CD4-positive, alpha-beta T cell (primary cell): ENCODE data around the gene ASXL3. TPM values are rescaled to one million over a fixed set of nuclear protein-coding genes. Genes with fewer than 3 reads are reported as not detected.

Source experiments
- ATAC-seq: fragments of 200-7000 bp; cut with Tn5 transposase; one replicate; pipeline ENCODE4 v1.10.0; 2022; ENCODE audit warnings: mild to moderate bottlenecking; ENCODE audit not compliant: poor library complexity
- CTCF ChIA-PET: fragments of 350-600 bp; sonication (Branson Sonifier 250); formaldehyde crosslinking; loops from one replicate; lab custom pipeline; 2021; ENCODE audit warnings: antibody characterized with exemption, inconsistent platforms; lab: Charles Lee
- POLR2A ChIA-PET: fragments of 350-600 bp; sonication (Branson Sonifier 250); formaldehyde crosslinking; loops from one replicate; lab custom pipeline; 2021; ENCODE audit warnings: antibody characterized with exemption, inconsistent platforms; lab: Charles Lee
- DNase-seq, 14 experiments: peaks; one replicate each; pipeline ENCODE4 v3.0.0-alpha.2; 2013 to 2020; ENCODE audit warnings: mixed read lengths in 2 of 14
- H3K27ac ChIP-seq, 2 donors: one replicate each; pipeline versions ENCODE4 v1.5.1 to v1.7.0; 2013; ENCODE audit warnings: low read length in 2 of 2, low read depth in 1 of 2, mild to moderate bottlenecking in 1 of 2
- H3K27me3 ChIP-seq, 2 experiments: 1 replicate in 1 of 2; 2 replicates in 1 of 2; pipeline versions ENCODE4 v1.6.1 to v1.7.0; 2013; ENCODE audit warnings: low read length in 2 of 2, control low read depth in 1 of 2, mild to moderate bottlenecking in 1 of 2, moderate library complexity in 1 of 2; ENCODE audit not compliant: insufficient read depth in 2 of 2, control insufficient read depth in 1 of 2
- H3K36me3 ChIP-seq: one replicate; pipeline ENCODE4 v1.6.1; 2013; ENCODE audit warnings: low read length, control low read depth; ENCODE audit not compliant: insufficient read depth
- H3K4me1 ChIP-seq: one replicate; pipeline ENCODE4 v1.6.1; 2013; ENCODE audit warnings: low read length, control low read depth; ENCODE audit not compliant: insufficient read depth
- H3K4me3 ChIP-seq: one replicate; pipeline ENCODE4 v1.5.1; 2013; ENCODE audit warnings: mild to moderate bottlenecking, low read length, moderate library complexity
- H3K9me3 ChIP-seq, 2 experiments: 1 replicate in 1 of 2; 2 replicates in 1 of 2; pipeline versions ENCODE4 v1.6.1 to v1.7.0; 2013; ENCODE audit warnings: low read length in 2 of 2, mild to moderate bottlenecking in 2 of 2, control low read depth in 1 of 2, moderate library complexity in 1 of 2; ENCODE audit not compliant: control insufficient read depth in 1 of 2, insufficient read depth in 1 of 2
- H3K27ac Mint-ChIP-seq: one replicate; pipeline ENCODE4 v1.8.0; 2020; ENCODE audit warnings: mixed read lengths
- H3K27me3 Mint-ChIP-seq: one replicate; pipeline ENCODE4 v1.8.0; 2021; ENCODE audit warnings: mixed read lengths
- H3K36me3 Mint-ChIP-seq: one replicate; pipeline ENCODE4 v1.8.0; 2021; ENCODE audit warnings: low read depth, mixed read lengths
- H3K4me1 Mint-ChIP-seq: one replicate; pipeline ENCODE4 v1.8.0; 2021; ENCODE audit warnings: low read depth, mixed read lengths
- H3K4me3 Mint-ChIP-seq: one replicate; pipeline ENCODE4 v1.8.0; 2020; ENCODE audit warnings: mild to moderate bottlenecking, mixed read lengths
- H3K9me3 Mint-ChIP-seq: one replicate; pipeline ENCODE4 v1.8.0; 2020; ENCODE audit warnings: mixed read lengths
- CTCF ChIP-seq: fragments of 200-600 bp; IDR thresholded peaks from one replicate; pipeline ENCODE4 v1.8.0; 2022; ENCODE audit warnings: antibody characterized with exemption, mild to moderate bottlenecking
- intact Hi-C, 2 experiments: fragments of 100-400 bp; cut with DNase I in 1 of 2; cut with micrococcal nuclease in 1 of 2; formaldehyde crosslinking; loops; one replicate each; pipeline versions ENCODE4 v1.15.1 to v1.9.0; 2023 to 2025; cut with DNase I, micrococcal nuclease
- total RNA-seq, 174 experiments: library from RNA in 2 of 174; stranded (reverse) in 2 of 174; gene quantifications; one replicate each; pipeline ENCODE4 v1.2.3 and lab custom pipeline; 2021 to 2026

Gene ASXL3
- total RNA-seq, 2 experiments from 2014 or later: not detected

- ATAC-seq (no peak), DNase-seq (no peak)
- Histone ChIP-seq H3K27me3 (no peaks in the 10 kb centered on the region), H3K27ac (no peak overlapping the region), H3K4me1 (no peaks in the 10 kb centered on the region), H3K9me3 (no peaks in the 10 kb centered on the region), H3K36me3 (no peaks in the 10 kb centered on the region), H3K4me3 (no peak overlapping the region)
- H3K4me3 Mint-ChIP-seq: no peak overlapping the region
- CTCF ChIA-PET: no interaction called here
- intact Hi-C loops: no loop called here
- H3K4me1 Mint-ChIP-seq: no peaks in the 10 kb centered on the region
- TF ChIP-seq CTCF: no peak
- H3K36me3 Mint-ChIP-seq: no peaks in the 10 kb centered on the region
- H3K27me3 Mint-ChIP-seq: no peaks in the 10 kb centered on the region
- POLR2A ChIA-PET: no interaction called here
- H3K27ac Mint-ChIP-seq: no peak overlapping the region
- peaks cover 4% of the 10 kb centered on the region for H3K9me3 Mint-ChIP-seq
Measured at GRCh38 chr18:33660696-33661310, 82.8 kb downstream of the ASXL3 start.

GRCh38 chr18:33664241-33664874 is 86.3 kb downstream of the ASXL3 start:
- DNase-seq (no peak), ATAC-seq (no peak)
- Mint-ChIP-seq H3K4me3 (no peak overlapping the region), H3K27ac (no peak overlapping the region), H3K4me1 (no peaks in the 10 kb centered on the region), H3K27me3 (no peaks in the 10 kb centered on the region), H3K9me3 (peaks cover 4% of the 10 kb centered on the region), H3K36me3 (no peaks in the 10 kb centered on the region)
- intact Hi-C loops: no loop called here
- TF ChIP-seq CTCF: no peak
- ChIA-PET POLR2A (no interaction called here), CTCF (no interaction called here)
- Histone ChIP-seq H3K4me3 (no peak overlapping the region), H3K27me3 (no peaks in the 10 kb centered on the region), H3K4me1 (no peaks in the 10 kb centered on the region), H3K9me3 (peaks cover 0 to 3% of the 10 kb centered on the region in 2 experiments), H3K36me3 (no peaks in the 10 kb centered on the region), H3K27ac (no peak overlapping the region)

GRCh38 chr18:33665187-33665586 is 87.2 kb downstream of the ASXL3 start:
- no peak for DNase-seq
- Mint-ChIP-seq H3K4me3 (no peak overlapping the region), H3K27ac (no peak overlapping the region), H3K36me3 (no peaks in the 10 kb centered on the region), H3K27me3 (no peaks in the 10 kb centered on the region), H3K9me3 (peaks cover 4% of the 10 kb centered on the region), H3K4me1 (no peaks in the 10 kb centered on the region)
- ChIA-PET POLR2A (no interaction called here), CTCF (no interaction called here)
- Histone ChIP-seq H3K27ac (no peak overlapping the region), H3K9me3 (peaks cover 0 to 3% of the 10 kb centered on the region in 2 experiments), H3K4me1 (no peaks in the 10 kb centered on the region), H3K4me3 (no peak overlapping the region), H3K36me3 (no peaks in the 10 kb centered on the region), H3K27me3 (no peaks in the 10 kb centered on the region)
- TF ChIP-seq CTCF: no peak
- no peak for ATAC-seq
- intact Hi-C loops: no loop called here
